Mesendoderm (in vitro differentiated cells): ENCODE data around the gene PLN.
A peak's percentile ranks its signal among the peaks of the same experiment; 100 is the strongest.

Experiments
- DNase-seq: peaks from one replicate; pipeline ENCODE4 v3.0.0; 2013
- H2AK5ac ChIP-seq: 2 replicates; pipeline ENCODE4 v1.6.1; 2013; ENCODE audit warnings: low read length, inconsistent platforms
- H2BK120ac ChIP-seq: 2 replicates; pipeline ENCODE4 v1.6.1; 2013; ENCODE audit warnings: low read depth, mild to moderate bottlenecking, low read length, moderate library complexity, mixed read lengths
- H2BK15ac ChIP-seq: replicated peaks from 2 replicates; pipeline ENCODE4 v1.6.1; 2013; ENCODE audit warnings: low read depth, mild to moderate bottlenecking, moderate library complexity
- H2BK5ac ChIP-seq: 2 replicates; pipeline ENCODE4 v1.6.1; 2013; ENCODE audit warnings: low read length, inconsistent platforms
- H3K18ac ChIP-seq: 2 replicates; pipeline ENCODE4 v1.6.1; 2013; ENCODE audit warnings: mild to moderate bottlenecking, low read length, mixed read lengths
- H3K23ac ChIP-seq: one replicate; pipeline ENCODE4 v1.6.1; 2013; ENCODE audit warnings: low read length
- H3K27ac ChIP-seq: 2 replicates; pipeline ENCODE4 v1.5.1; 2013; ENCODE audit warnings: low read depth, mild to moderate bottlenecking, inconsistent platforms, low read length, moderate library complexity
- H3K27me3 ChIP-seq: 2 replicates; pipeline ENCODE4 v1.6.1; 2013; ENCODE audit warnings: low read length, control low read depth, mild to moderate bottlenecking, inconsistent platforms; ENCODE audit not compliant: insufficient read depth, poor library complexity
- H3K36me3 ChIP-seq: 2 replicates; pipeline ENCODE4 v1.6.1; 2013; ENCODE audit warnings: low read length, inconsistent platforms; ENCODE audit not compliant: control insufficient read depth, insufficient read depth
- H3K4ac ChIP-seq: one replicate; pipeline ENCODE4 v1.6.1; 2013; ENCODE audit warnings: low read depth, mild to moderate bottlenecking, low read length, moderate library complexity
- H3K4me1 ChIP-seq: 2 replicates; pipeline ENCODE4 v1.6.1; 2013; ENCODE audit warnings: low read depth, low read length, inconsistent platforms; ENCODE audit not compliant: control insufficient read depth
- H3K4me2 ChIP-seq: 2 replicates; pipeline ENCODE4 v1.6.1; 2013; ENCODE audit warnings: low read length
- H3K4me3 ChIP-seq: 2 replicates; pipeline ENCODE4 v1.5.1; 2013; ENCODE audit warnings: mild to moderate bottlenecking, low read length
- H3K56ac ChIP-seq: one replicate; pipeline ENCODE4 v1.6.1; 2013; ENCODE audit warnings: low read length
- H3K79me1 ChIP-seq: 2 replicates; pipeline ENCODE4 v1.6.1; 2013; ENCODE audit warnings: low read length, inconsistent platforms
- H3K79me2 ChIP-seq: 2 replicates; pipeline ENCODE4 v1.6.1; 2013; ENCODE audit warnings: mild to moderate bottlenecking, low read length; ENCODE audit not compliant: control insufficient read depth, insufficient read depth
- H3K9ac ChIP-seq: 2 replicates; pipeline ENCODE4 v1.6.1; 2013; ENCODE audit warnings: low read length, inconsistent platforms
- H4K5ac ChIP-seq: one replicate; pipeline ENCODE4 v1.6.1; 2013; ENCODE audit warnings: low read length
- H4K8ac ChIP-seq: one replicate; pipeline ENCODE4 v1.6.1; 2013; ENCODE audit warnings: low read depth, mild to moderate bottlenecking, control low read depth, low read length, moderate library complexity
- WGBS: extraction: QIAGEN DNeasy Blood & Tissue Kit; methylation state at CpG from one replicate; pipeline ENCODE4 v1.1.7; 2013; ENCODE audit warnings: low lambda C conversion rate, missing lambda C conversion rate; ENCODE audit not compliant: insufficient coverage; ENCODE audit errors: extremely low coverage; 5-methylcytosine and 5-hydroxymethylcytosine counted together

Gene PLN

DNA sequence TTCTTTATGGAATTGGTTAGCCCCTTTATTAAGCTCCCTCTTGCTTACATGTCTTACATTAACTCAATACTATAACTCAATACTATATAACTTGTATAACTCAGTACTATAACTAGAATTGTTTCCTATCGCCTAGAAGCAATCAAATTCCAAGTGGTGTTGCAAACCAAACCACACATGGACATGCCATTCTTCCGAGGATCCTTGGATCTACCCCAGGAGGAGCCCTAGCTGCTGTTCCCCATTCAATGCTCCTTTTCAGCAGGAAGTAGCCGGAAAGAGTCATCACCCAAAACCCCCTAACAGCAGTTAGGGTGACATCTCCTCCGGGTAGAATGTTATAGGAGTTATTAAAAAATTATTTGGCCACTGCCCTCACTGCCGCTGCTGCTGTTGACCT, 40.5 kb downstream of the PLN start:
- Histone ChIP-seq H3K27me3 (no peaks in the 10 kb centered on the region), H3K79me1 (peaks cover under 1% of the 10 kb centered on the region), H2BK5ac (no peak overlapping the region), H3K18ac (no peak overlapping the region), H3K36me3 (no peaks in the 10 kb centered on the region), H3K9ac (no peak overlapping the region), H3K4ac (no peak overlapping the region), H2BK15ac (no peak overlapping the region), H3K23ac (no peak overlapping the region), H2BK120ac (no peak overlapping the region), H3K4me1 (no peaks in the 10 kb centered on the region), H3K56ac (no peak overlapping the region), H3K4me3 (no peak overlapping the region), H4K5ac (no peak overlapping the region), H3K4me2 (no peak overlapping the region), H4K8ac (no peak overlapping the region), H3K79me2 (peaks cover under 1% of the 10 kb centered on the region), H2AK5ac (no peak overlapping the region), H3K27ac (no peak overlapping the region)
- no peak for DNase-seq
- WGBS, result 100% methylated on average over 1 of the region's 5 CpGs

DNA sequence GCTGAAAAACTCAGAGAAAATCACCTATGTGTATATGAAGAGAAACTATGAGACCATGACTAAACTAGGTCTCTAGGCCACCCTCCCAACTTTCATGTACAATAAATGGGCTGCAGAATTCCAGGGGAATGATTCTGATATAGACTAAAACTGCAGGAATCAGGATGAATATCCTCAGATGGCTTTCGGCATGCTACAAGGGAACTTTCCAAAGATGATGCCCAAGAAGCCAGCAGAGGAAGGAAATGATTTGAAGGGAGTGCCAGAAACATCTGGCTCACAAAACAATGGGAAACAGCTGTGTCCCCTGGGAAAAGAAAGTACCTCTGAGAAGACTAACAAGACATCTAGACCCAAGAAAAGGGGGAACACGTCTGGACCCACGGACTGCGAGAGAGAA, 41.1 kb downstream of the PLN start:
- no CpG with 5 or more reads among the region's 4 CpGs for WGBS
- Histone ChIP-seq H3K27ac (no peak overlapping the region), H3K4ac (no peak overlapping the region)

DNA sequence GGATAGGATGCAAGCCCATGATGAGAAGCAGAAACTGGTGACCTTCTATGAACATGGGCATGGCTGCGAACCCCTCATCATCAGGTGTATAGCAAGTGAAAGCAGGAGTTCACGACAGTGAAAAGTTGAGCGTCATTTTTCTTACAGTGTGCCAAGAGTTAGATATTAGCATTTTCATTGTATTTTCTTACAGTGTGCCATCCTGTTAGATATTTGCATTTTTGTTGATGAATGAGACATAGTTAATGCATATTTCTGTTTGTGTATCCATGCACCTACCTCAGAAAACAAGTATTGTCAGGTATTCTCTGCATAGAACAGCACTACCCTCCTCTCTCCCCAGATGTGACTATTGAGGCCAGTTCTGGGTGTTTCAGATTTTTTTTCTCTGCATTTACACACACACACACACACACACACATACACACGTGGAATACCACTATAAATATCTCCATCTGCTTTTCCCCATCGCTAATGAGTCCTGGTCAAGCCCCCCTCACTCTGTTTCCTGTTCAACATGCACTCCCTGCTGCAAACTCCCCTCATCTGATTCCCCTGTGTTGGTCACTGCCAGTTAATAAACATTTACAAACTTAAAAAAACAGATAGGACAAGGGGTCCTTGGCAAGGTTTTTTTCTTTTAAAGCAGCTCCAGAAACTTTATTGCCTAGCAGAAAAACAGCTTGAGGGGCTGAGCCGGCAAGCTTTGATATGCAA, 41.7 kb downstream of the PLN start:
- H4K8ac ChIP-seq, result no peak overlapping the region
- H2BK15ac ChIP-seq, result no peak overlapping the region
- no peak overlapping the region for H3K18ac ChIP-seq
- H3K4me1 ChIP-seq, result no peaks in the 10 kb centered on the region
- H3K36me3 ChIP-seq, result no peaks in the 10 kb centered on the region
- no peak overlapping the region for H3K4me3 ChIP-seq
- H2AK5ac ChIP-seq, result no peak overlapping the region
- H3K27me3 ChIP-seq, result no peaks in the 10 kb centered on the region
- WGBS, result no CpG with 5 or more reads among the region's 6 CpGs
- H3K4ac ChIP-seq, result no peak overlapping the region
- no peak overlapping the region for H2BK5ac ChIP-seq
- no peak overlapping the region for H3K56ac ChIP-seq
- DNase-seq, result no peak
- peaks cover 1% of the 10 kb centered on the region for H3K79me2 ChIP-seq
- H3K79me1 ChIP-seq, result peaks cover 3% of the 10 kb centered on the region
- H4K5ac ChIP-seq, result no peak overlapping the region
- no peak overlapping the region for H3K27ac ChIP-seq
- no peak overlapping the region for H2BK120ac ChIP-seq
- no peak overlapping the region for H3K9ac ChIP-seq
- no peak overlapping the region for H3K23ac ChIP-seq
- no peak overlapping the region for H3K4me2 ChIP-seq

More for the DNA sequence above, 41.1 kb downstream of the PLN start:
- H4K8ac ChIP-seq, result no peak overlapping the region
- no peak overlapping the region for H3K4me3 ChIP-seq
- H2BK120ac ChIP-seq, result no peak overlapping the region
- H3K27me3 ChIP-seq, result no peaks in the 10 kb centered on the region
- H3K4me1 ChIP-seq, result no peaks in the 10 kb centered on the region
- DNase-seq, result no peak
- no peak overlapping the region for H3K9ac ChIP-seq
- no peak overlapping the region for H4K5ac ChIP-seq
- H3K36me3 ChIP-seq, result no peaks in the 10 kb centered on the region
- H3K79me1 ChIP-seq, result peaks cover 3% of the 10 kb centered on the region
- no peak overlapping the region for H2BK5ac ChIP-seq
- no peak overlapping the region for H3K56ac ChIP-seq
- no peak overlapping the region for H2BK15ac ChIP-seq
- H2AK5ac ChIP-seq, result no peak overlapping the region
- H3K4me2 ChIP-seq, result no peak overlapping the region
- H3K23ac ChIP-seq, result no peak overlapping the region
- peaks cover 1% of the 10 kb centered on the region for H3K79me2 ChIP-seq
- H3K18ac ChIP-seq, result no peak overlapping the region

DNA sequence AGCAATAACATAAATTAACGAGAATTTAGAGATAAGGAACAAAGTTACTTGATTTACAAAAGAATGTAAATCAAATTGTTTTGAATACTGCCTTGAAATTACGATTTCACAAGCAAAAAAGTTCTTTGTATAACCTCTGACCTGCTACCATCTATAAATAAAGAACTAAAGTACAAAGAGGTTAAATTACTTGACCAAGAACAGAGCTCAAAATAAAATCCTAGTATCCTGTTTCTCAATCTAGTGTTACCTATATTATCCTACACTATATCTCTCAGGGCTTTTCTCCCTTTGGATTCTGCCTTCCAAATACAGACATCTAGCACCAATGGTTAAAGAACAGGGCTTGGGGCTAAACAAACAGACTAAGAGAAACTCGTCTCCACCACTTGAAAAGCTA, 43.8 kb downstream of the PLN start:
- H3K4me3 ChIP-seq, result no peak overlapping the region
- no peak overlapping the region for H3K56ac ChIP-seq
- H3K9ac ChIP-seq, result no peak overlapping the region
- peaks cover 1% of the 10 kb centered on the region for H3K79me2 ChIP-seq
- H3K4me1 ChIP-seq, result no peaks in the 10 kb centered on the region
- no peaks in the 10 kb centered on the region for H3K36me3 ChIP-seq
- H3K79me1 ChIP-seq, result peaks cover 3% of the 10 kb centered on the region
- no peak overlapping the region for H4K8ac ChIP-seq
- no peak for DNase-seq
- H4K5ac ChIP-seq, result no peak overlapping the region
- H2AK5ac ChIP-seq, result no peak overlapping the region
- no peak overlapping the region for H2BK120ac ChIP-seq
- H3K27ac ChIP-seq, result no peak overlapping the region
- no peak overlapping the region for H3K4me2 ChIP-seq
- H3K18ac ChIP-seq, result no peak overlapping the region
- H3K27me3 ChIP-seq, result no peaks in the 10 kb centered on the region
- no peak overlapping the region for H3K23ac ChIP-seq
- H2BK5ac ChIP-seq, result no peak overlapping the region
- no peak overlapping the region for H3K4ac ChIP-seq
- H2BK15ac ChIP-seq, result no peak overlapping the region
- WGBS, result 100% methylated on average over 1 of the region's 3 CpGs

DNA sequence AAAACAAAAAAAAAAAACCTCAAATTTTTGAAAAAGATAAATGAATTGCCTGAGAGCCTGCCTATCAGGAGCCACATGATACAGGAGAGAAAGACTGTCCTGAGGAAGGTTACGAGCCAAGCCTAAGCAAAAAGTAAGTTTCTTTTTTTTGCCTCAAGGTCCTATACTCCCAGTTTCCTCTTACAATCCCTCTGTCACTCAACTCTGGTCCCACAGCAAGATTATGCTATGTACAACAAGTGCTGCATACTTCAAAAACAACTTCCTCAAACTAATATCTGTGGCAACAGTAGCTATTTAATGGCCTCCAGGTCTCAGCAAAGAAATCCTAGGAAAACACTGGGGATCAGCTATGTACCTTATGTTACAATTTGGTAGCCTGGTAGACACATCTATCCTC, 46.8 kb downstream of the PLN start:
- Histone ChIP-seq H3K79me1 (peaks cover 3% of the 10 kb centered on the region), H2BK5ac (no peak overlapping the region), H3K18ac (no peak overlapping the region), H3K56ac (no peak overlapping the region), H4K8ac (no peak overlapping the region), H3K27ac (no peak overlapping the region), H3K4me3 (no peak overlapping the region), H3K4ac (no peak overlapping the region), H3K79me2 (peaks cover 1% of the 10 kb centered on the region), H3K9ac (no peak overlapping the region), H2BK15ac (no peak overlapping the region), H3K4me2 (no peak overlapping the region), H2AK5ac (no peak overlapping the region), H4K5ac (no peak overlapping the region), H3K23ac (no peak overlapping the region), H3K27me3 (no peaks in the 10 kb centered on the region), H2BK120ac (no peak overlapping the region), H3K4me1 (no peaks in the 10 kb centered on the region), H3K36me3 (no peaks in the 10 kb centered on the region)
- no CpG with 5 or more reads among the region's 1 CpG for WGBS
- DNase-seq, result no peak

DNA sequence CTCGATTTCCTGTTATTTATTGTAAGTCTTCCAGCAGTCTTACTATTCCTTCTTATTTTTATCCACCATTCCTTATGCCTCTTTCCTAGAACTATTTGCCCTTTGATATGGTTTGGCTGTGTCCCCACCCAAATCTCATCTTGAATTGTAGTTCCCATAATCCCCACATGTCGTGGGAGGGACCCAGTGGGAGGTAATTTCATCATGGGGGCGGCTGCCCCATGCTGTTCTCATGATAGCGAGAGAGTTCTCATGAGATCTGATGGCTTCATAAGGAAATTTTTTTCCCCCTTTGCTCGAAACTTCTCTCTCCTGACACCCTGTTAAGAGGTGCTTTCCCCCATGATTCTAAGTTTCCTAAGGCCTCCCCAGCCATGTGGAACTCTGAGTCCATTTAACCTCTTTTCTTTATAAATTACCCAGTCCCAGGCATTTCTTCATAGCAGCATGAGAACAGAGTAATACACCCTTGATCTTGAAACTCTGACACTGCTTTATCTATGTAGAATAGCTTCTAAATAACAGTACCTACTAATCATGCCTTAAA, 48.8 kb downstream of the PLN start:
- Histone ChIP-seq H3K4me1 (no peaks in the 10 kb centered on the region), H3K18ac (no peak overlapping the region), H3K4ac (no peak overlapping the region), H2BK5ac (no peak overlapping the region), H4K5ac (no peak overlapping the region), H3K79me1 (peaks cover 3% of the 10 kb centered on the region), H3K79me2 (peaks cover 1% of the 10 kb centered on the region), H2AK5ac (no peak overlapping the region), H2BK120ac (no peak overlapping the region), H3K27me3 (no peaks in the 10 kb centered on the region), H3K4me3 (no peak overlapping the region), H4K8ac (no peak overlapping the region), H3K23ac (no peak overlapping the region), H3K9ac (no peak overlapping the region), H3K56ac (no peak overlapping the region), H3K36me3 (no peaks in the 10 kb centered on the region), H3K27ac (no peak overlapping the region), H3K4me2 (no peak overlapping the region), H2BK15ac (no peak overlapping the region)
- 100% methylated on average over 1 of the region's 5 CpGs for WGBS
- peak; percentile 18 for DNase-seq
